ENCODE data around the gene HS6ST1. TPM values are rescaled to one million over a fixed set of nuclear protein-coding genes. Genes with fewer than 3 reads are reported as not detected.

HS6ST1 gene
- total RNA-seq, 2 experiments from 2014 or later, result 13.6 to 17.6 TPM

- no peaks in the 10 kb centered on the region; the same call in 1 of the 2 replicates for H3K36me3 ChIP-seq (ENCODE audit: insufficient read depth, low read length)
- H4K20me1 ChIP-seq (ENCODE audit: insufficient read depth, low read length), result no peaks in the 10 kb centered on the region; the same call in 1 of the 2 replicates
- no peak overlapping the region for H3K27ac ChIP-seq (ENCODE audit: low read depth, low read length, poor library complexity, severe bottlenecking)
- no peak for TF ChIP-seq CTCF (conservative IDR thresholded peaks at IDR 0.05; ENCODE audit: low read length)
- no peak for TF ChIP-seq EZH2phosphoT487 (IDR thresholded peaks at IDR 0.05; ENCODE audit: borderline replicate concordance, low read depth, low read length)
- BruUV-seq (replicated peaks), result no TSS peak
- H3K9me3 ChIP-seq (ENCODE audit: low read length), result no peaks in the 10 kb centered on the region
- no peak overlapping the region for H3K4me2 ChIP-seq (ENCODE audit: low read length)
- H2AFZ ChIP-seq (ENCODE audit: low read length), result no peak overlapping the region
- ChIA-PET POLR2A (no interaction called here), CTCF (ENCODE audit: unreplicated experiment) (no interaction called here)
- intact Hi-C loops (cut with micrococcal nuclease; ENCODE audit: unreplicated experiment), result no loop called here
- H3K4me1 ChIP-seq (ENCODE audit: insufficient read depth, low read length, poor library complexity, severe bottlenecking), result no peaks in the 10 kb centered on the region
- H3K4me3 ChIP-seq (ENCODE audit: low read depth, low read length, poor library complexity, severe bottlenecking), result no peak overlapping the region
- no peak for DNase-seq (ENCODE audit: low spot score)
- no peaks in the 10 kb centered on the region for H3K79me2 ChIP-seq (ENCODE audit: insufficient read depth, low read depth, low read length)
- H3K9me2 ChIP-seq (ENCODE audit: insufficient read depth, low read length), result no peaks in the 10 kb centered on the region
Measured at GRCh38 chr2:128293426-128293755, 25.3 kb downstream of the HS6ST1 start.

- no peak for TF ChIP-seq EZH2phosphoT487 (IDR thresholded peaks at IDR 0.05; ENCODE audit: borderline replicate concordance, low read depth, low read length)
- no peak for TF ChIP-seq CTCF (conservative IDR thresholded peaks at IDR 0.05; ENCODE audit: low read length)
- Histone ChIP-seq H3K4me3 (ENCODE audit: low read depth, low read length, poor library complexity, severe bottlenecking) (no peak overlapping the region), H3K36me3 (ENCODE audit: insufficient read depth, low read length) (no peaks in the 10 kb centered on the region), H3K4me2 (ENCODE audit: low read length) (no peak overlapping the region), H3K27ac (ENCODE audit: low read depth, low read length, poor library complexity, severe bottlenecking) (no peak overlapping the region), H4K20me1 (ENCODE audit: insufficient read depth, low read length) (no peaks in the 10 kb centered on the region; the same call in 1 of the 2 replicates), H3K9me3 (ENCODE audit: low read length) (no peaks in the 10 kb centered on the region), H2AFZ (ENCODE audit: low read length) (no peak overlapping the region), H3K79me2 (ENCODE audit: insufficient read depth, low read depth, low read length) (no peaks in the 10 kb centered on the region), H3K4me1 (ENCODE audit: insufficient read depth, low read length, poor library complexity, severe bottlenecking) (no peaks in the 10 kb centered on the region), H3K9me2 (ENCODE audit: insufficient read depth, low read length) (no peaks in the 10 kb centered on the region)
- intact Hi-C loops (cut with micrococcal nuclease; ENCODE audit: unreplicated experiment), result no loop called here
- DNase-seq (ENCODE audit: low spot score), result no peak
- no TSS peak for BruUV-seq (replicated peaks)
- CTCF ChIA-PET (ENCODE audit: unreplicated experiment), result interaction anchor here (0.6 kb wide), 1 partner anchor 23 kb away, joined by 3 read pairs; no protein-coding TSS in a partner anchor
- POLR2A ChIA-PET, result no interaction called here
Measured at GRCh38 chr2:128292599-128293425, 25.9 kb downstream of the HS6ST1 start.
